Pancreas (tissue), 10 donors: ENCODE data around the gene CCDC93. TPM values are rescaled to one million over a fixed set of nuclear protein-coding genes. Genes with fewer than 3 reads are reported as not detected.
A peak's percentile ranks its signal among the peaks of the same experiment; 100 is the strongest.

Experiments used
- ATAC-seq, 4 donors: fragments of 200-7000 bp; cut with Tn5 transposase; one replicate each; pipeline versions ENCODE4 v1.8.0 to v1.9.1; 2020; ENCODE audit warnings: mild to moderate bottlenecking in 4 of 4, moderate library complexity in 4 of 4
- DNase-seq, 6 donors: peaks; one replicate each; pipeline ENCODE4 v3.0.0-alpha.2; 2020
- FAIRE-seq: peaks from 2 replicates; lab custom pipeline; 2012; peaks lifted over from hg19 to GRCh38; lab: Jason Lieb, UNC
- H3K27ac ChIP-seq, 4 donors: fragments of 200-600 bp; sonication (generic); 1 replicate in 3 of 4; 2 replicates in 1 of 4; pipeline versions ENCODE4 v1.5.0 to v1.8.0; 2020
- H3K27me3 ChIP-seq, 4 donors: fragments of 200-600 bp; one replicate each; pipeline ENCODE4 v1.8.0; 2021
- H3K36me3 ChIP-seq, 3 donors: fragments of 200-600 bp; sonication (generic) in 1 of 3; one replicate each; pipeline versions ENCODE4 v1.5.0 to v1.8.0; 2020 to 2021
- H3K4me1 ChIP-seq, 3 donors: fragments of 200-600 bp; one replicate each; pipeline ENCODE4 v1.8.0; 2021
- H3K4me3 ChIP-seq, 4 donors: fragments of 200-600 bp; sonication (generic) in 2 of 4; one replicate each; pipeline versions ENCODE4 v1.5.0 to v1.8.0; 2020 to 2021
- H3K9me3 ChIP-seq, 4 donors: fragments of 200-600 bp; one replicate each; pipeline ENCODE4 v1.8.0; 2021
- CTCF ChIP-seq, 4 donors: fragments of 200-600 bp; sonication (generic) in 3 of 4; IDR thresholded peaks; one replicate each; pipeline versions ENCODE4 v1.5.0 to v1.8.0; 2021; ENCODE audit warnings: antibody characterized with exemption in 4 of 4
- WGBS, 2 donors: extraction: QIAGEN DNeasy Blood & Tissue Kit; methylation state at CpG; one replicate each; pipeline ENCODE4 v1.1.7; 2013; 5-methylcytosine and 5-hydroxymethylcytosine counted together
- intact Hi-C, 3 donors: fragments of 100-400 bp; cut with DNase I; formaldehyde crosslinking; loops; one replicate each; pipeline versions ENCODE4 v1.11.1 to v1.14.2; 2022
- polyA plus RNA-seq, 2 donors: library from polyadenylated mRNA; stranded (reverse); fragments of 200-250 nt; gene quantifications; one replicate each; pipeline ENCODE4 v1.2.3, GENCODE V29; 2013
- total RNA-seq, 6 donors: library from RNA; stranded (reverse); fragmentation: NEBNext Ultra II Directional in 4 of 6; extraction: Animal tissue kit (Norgen Biotek cat#: 25700) in 4 of 6; gene quantifications; one replicate each; pipeline versions ENCODE4 v1.2.1 to v1.2.4, GENCODE V29; 2021 to 2023
- donor health status: healthy with polysubstance abuse.
- donor health status: DM: no; HTN: no; CAD: no; lungs with moderate emphysema.
- donor health status: DM: no; HTN: no; CAD: no.
- donor health status: control.
- donor health status: control.
- donor health status: Bipolar disorder and iron deficiency.
- donor health status: DM: yes; HTN: yes; CAD: no.
- donor health status: DM: no; HTN: no; CAD: no.
- donor health status: DM: no; HTN: no; CAD: no.
- donor health status: DM: yes; HTN: yes; CAD: no.

CCDC93 gene
- total and polyA plus RNA-seq, 8 donors = 8.2 to 28.6 (median 17.0) TPM

- TF ChIP-seq CTCF (IDR thresholded peaks at IDR 0.05) = no peak
- Histone ChIP-seq H3K4me3 (no peak overlapping the region), H3K27ac (no peak overlapping the region), H3K4me1 (no peaks in the 10 kb centered on the region), H3K27me3 (no peaks in the 10 kb centered on the region), H3K36me3 (peaks cover 0 to 28% (median 3%) of the 10 kb centered on the region in 3 donors), H3K9me3 (no peaks in the 10 kb centered on the region)
- intact Hi-C loops = no loop called here
- WGBS, 2 donors = 93 to 96% methylated on average over 5 of the region's 5 CpGs
- no peak for ATAC-seq
- FAIRE-seq = no peak
- no peak for DNase-seq
Measured at GRCh38 chr2:117982376-117983033, 31.4 kb downstream of the CCDC93 start.

GRCh38 chr2:117981810-117982209, 32.1 kb downstream of the CCDC93 start:
- FAIRE-seq (no peak), DNase-seq (no peak), ATAC-seq (no peak)
- intact Hi-C loops = no loop called here
- Histone ChIP-seq H3K27me3 (no peaks in the 10 kb centered on the region), H3K4me1 (no peaks in the 10 kb centered on the region), H3K27ac (no peak overlapping the region), H3K4me3 (no peak overlapping the region), H3K9me3 (no peaks in the 10 kb centered on the region), H3K36me3 (peaks cover 0 to 34% (median 3%) of the 10 kb centered on the region in 3 donors)
- WGBS, 2 donors = 52 to 59% methylated on average over 1 of the region's 1 CpG
- no peak for TF ChIP-seq CTCF (IDR thresholded peaks at IDR 0.05)

- Histone ChIP-seq H3K9me3 (no peaks in the 10 kb centered on the region), H3K4me3 (no peak overlapping the region), H3K36me3 (peaks cover 0 to 34% (median 3%) of the 10 kb centered on the region in 3 donors), H3K27me3 (no peaks in the 10 kb centered on the region), H3K27ac (no peak overlapping the region), H3K4me1 (no peaks in the 10 kb centered on the region)
- 93 to 97% methylated on average over 5 of the region's 5 CpGs for WGBS, 2 donors
- DNase-seq (no peak), ATAC-seq (peak in 3 of 4 donors; percentile 34 to 72 (median 57)), FAIRE-seq (no peak)
- intact Hi-C loops = no loop called here
- no peak for TF ChIP-seq CTCF (IDR thresholded peaks at IDR 0.05)
Measured at GRCh38 chr2:117980783-117981676, 32.8 kb downstream of the CCDC93 start.

GRCh38 chr2:117979911-117980701, 33.8 kb downstream of the CCDC93 start:
- ATAC-seq (peak in 2 of 4 donors; percentile 31 to 39), FAIRE-seq (no peak), DNase-seq (no peak)
- H3K9me3 ChIP-seq = no peaks in the 10 kb centered on the region
- H3K4me1 ChIP-seq = no peaks in the 10 kb centered on the region
- intact Hi-C loops = no loop called here
- H3K27ac ChIP-seq = no peak overlapping the region
- peaks cover 0 to 42% (median 3%) of the 10 kb centered on the region in 3 donors for H3K36me3 ChIP-seq
- WGBS, 2 donors = 88 to 89% methylated on average over 6 of the region's 6 CpGs
- no peaks in the 10 kb centered on the region for H3K27me3 ChIP-seq
- TF ChIP-seq CTCF (IDR thresholded peaks at IDR 0.05) = no peak
- no peak overlapping the region for H3K4me3 ChIP-seq
